Brain microvascular endothelial cell (primary cell): ENCODE data around the gene GMDS.

Source experiments
- DNase-seq: peaks from one replicate; pipeline ENCODE4 v3.0.0-alpha.2; 2020
- H3K27ac ChIP-seq: fragments of 250-450 bp; sonication (Bioruptor Pico); 2 replicates; pipeline ENCODE4 v1.5.1; 2020; ENCODE audit warnings: mild to moderate bottlenecking, moderate library complexity
- H3K27me3 ChIP-seq: fragments of 250-450 bp; sonication (Bioruptor Pico); replicated peaks from 2 replicates; pipeline ENCODE4 v1.5.1; 2020; ENCODE audit warnings: mild to moderate bottlenecking
- H3K36me3 ChIP-seq: fragments of 250-450 bp; sonication (Bioruptor Pico); replicated peaks from 2 replicates; pipeline ENCODE4 v1.5.1; 2020; ENCODE audit warnings: mild to moderate bottlenecking
- H3K4me3 ChIP-seq: 2 replicates; pipeline ENCODE4 v1.5.1; 2011; ENCODE audit warnings: low read depth, mild to moderate bottlenecking, control low read depth, low read length, moderate library complexity
- in situ Hi-C: cut with HindIII; loops from 2 replicates; pipeline ENCODE4 v1.10.0; 2017; ENCODE audit warnings: low sequenced_read_pairs, low pct_ligation_motif_present
- TF ChIP-seq, protein P1 (sequence below): IDR thresholded peaks from 2 replicates; pipeline ENCODE4 v1.5.1; 2011; ENCODE audit warnings: low read depth, mild to moderate bottlenecking, moderate library complexity, low read length, control low read depth, inconsistent platforms; ENCODE audit errors: missing control alignments

Gene GMDS

DNA sequence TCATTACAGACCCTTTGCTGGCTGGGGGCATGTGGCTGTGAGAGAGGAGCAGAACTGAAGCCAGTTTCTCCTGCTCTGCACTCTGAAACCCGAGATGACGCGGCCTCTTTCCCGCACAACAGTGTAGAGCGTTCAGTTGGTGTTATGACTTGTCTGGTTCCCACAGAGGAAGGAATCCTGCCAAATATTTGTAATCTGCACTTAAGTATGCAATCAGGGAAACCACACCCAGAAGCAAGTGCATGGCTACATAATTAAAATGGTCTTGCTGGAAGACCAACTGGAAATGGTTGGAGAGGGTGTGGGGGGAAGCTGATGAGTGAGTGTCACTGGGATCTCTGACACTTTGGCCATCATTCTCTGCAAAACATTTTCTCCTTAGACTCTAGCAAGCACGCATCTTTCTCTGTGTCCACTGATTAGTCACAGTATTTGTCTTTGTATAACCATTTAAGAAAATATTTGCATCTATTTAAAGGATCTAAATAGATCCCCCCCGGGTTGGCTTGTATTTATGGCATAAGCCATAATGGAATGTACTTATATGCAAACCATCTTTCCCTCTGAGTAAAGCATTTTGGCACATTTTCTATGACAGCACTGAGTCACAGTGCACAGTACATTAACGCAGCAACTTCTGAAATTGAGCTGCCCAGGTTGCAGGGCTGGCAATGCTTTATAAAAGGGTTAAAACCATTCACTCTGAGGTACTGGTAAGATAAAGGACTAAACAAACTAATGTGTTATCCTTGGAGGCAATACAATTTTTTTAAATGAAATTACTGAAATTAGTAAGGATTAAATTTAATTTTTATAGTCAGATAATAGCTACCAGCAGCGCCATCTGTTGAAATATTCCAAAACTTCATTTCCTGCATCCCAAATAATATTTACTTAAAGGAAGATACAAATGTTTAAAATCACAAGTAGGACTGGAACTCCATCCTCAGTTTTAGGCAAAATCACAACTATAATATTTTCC, 559.0 kb downstream of the GMDS start:
- DNase-seq, result peak; percentile 93
- H3K27me3 ChIP-seq, result no peaks in the 10 kb centered on the region
- H3K4me3 ChIP-seq, result no peak overlapping the region
- H3K27ac ChIP-seq, result peak overlapping the region; percentile 81
- H3K36me3 ChIP-seq, result no peaks in the 10 kb centered on the region
- TF ChIP-seq, protein P1, sequence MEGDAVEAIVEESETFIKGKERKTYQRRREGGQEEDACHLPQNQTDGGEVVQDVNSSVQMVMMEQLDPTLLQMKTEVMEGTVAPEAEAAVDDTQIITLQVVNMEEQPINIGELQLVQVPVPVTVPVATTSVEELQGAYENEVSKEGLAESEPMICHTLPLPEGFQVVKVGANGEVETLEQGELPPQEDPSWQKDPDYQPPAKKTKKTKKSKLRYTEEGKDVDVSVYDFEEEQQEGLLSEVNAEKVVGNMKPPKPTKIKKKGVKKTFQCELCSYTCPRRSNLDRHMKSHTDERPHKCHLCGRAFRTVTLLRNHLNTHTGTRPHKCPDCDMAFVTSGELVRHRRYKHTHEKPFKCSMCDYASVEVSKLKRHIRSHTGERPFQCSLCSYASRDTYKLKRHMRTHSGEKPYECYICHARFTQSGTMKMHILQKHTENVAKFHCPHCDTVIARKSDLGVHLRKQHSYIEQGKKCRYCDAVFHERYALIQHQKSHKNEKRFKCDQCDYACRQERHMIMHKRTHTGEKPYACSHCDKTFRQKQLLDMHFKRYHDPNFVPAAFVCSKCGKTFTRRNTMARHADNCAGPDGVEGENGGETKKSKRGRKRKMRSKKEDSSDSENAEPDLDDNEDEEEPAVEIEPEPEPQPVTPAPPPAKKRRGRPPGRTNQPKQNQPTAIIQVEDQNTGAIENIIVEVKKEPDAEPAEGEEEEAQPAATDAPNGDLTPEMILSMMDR, result peak; percentile 17
- in situ Hi-C loops, result no loop called here

DNA sequence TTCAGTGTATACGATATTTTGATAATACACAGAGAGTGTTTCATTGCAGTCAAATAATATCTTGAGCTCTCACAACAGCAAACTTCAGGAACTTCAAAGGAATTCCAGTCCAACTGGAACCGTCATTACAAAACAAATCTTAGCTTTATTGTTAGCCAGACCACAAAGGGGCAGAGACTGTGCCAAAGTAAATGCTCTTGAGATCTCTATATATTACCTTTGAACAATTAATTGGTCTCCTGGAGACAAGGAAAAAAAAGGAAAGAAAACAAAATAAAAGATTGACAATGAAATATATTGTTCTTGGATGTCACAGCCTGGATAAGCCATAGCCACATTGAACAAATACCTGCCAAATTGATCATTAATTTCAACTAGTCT, 565.7 kb downstream of the GMDS start:
- Histone ChIP-seq H3K4me3 (no peak overlapping the region), H3K27me3 (no peaks in the 10 kb centered on the region), H3K36me3 (no peaks in the 10 kb centered on the region), H3K27ac (no peak overlapping the region)
- DNase-seq, result no peak
- TF ChIP-seq, protein P1, result no peak
- in situ Hi-C loops, result no loop called here

DNA sequence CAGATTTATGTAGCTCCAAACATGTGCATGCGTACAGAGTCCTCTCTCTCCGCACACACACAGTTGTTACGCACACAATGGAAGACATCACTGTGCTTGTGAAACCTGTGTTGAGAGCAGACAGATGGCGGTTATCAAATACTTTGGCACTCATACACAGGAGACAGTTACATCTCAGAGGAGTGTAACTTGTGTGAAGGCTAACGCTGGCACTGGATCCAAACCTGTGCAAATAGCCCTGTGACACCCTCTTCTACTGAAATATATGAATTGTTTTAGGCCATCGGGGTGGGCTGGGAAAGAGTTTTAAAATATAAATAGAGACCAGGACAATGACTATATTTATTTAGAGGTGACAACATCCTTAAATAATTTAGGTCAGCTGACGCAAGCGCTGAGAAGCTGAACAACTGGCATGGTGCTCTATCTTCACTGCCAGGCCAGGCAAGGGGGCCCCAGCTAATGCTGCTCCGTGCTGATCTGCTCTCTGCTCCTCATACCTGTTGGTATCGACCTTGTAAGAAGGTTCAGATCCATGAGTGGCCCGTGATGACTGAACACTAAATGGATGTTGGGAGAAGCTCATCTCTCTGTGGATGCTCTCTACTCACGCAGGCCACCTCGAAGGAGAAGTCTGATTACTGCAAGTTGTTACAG, 566.2 kb downstream of the GMDS start:
- in situ Hi-C loops, result no loop called here
- no peaks in the 10 kb centered on the region for H3K27me3 ChIP-seq
- H3K4me3 ChIP-seq, result no peak overlapping the region
- DNase-seq, result no peak
- no peak overlapping the region for H3K27ac ChIP-seq
- H3K36me3 ChIP-seq, result no peaks in the 10 kb centered on the region
- TF ChIP-seq, protein P1, result no peak

DNA sequence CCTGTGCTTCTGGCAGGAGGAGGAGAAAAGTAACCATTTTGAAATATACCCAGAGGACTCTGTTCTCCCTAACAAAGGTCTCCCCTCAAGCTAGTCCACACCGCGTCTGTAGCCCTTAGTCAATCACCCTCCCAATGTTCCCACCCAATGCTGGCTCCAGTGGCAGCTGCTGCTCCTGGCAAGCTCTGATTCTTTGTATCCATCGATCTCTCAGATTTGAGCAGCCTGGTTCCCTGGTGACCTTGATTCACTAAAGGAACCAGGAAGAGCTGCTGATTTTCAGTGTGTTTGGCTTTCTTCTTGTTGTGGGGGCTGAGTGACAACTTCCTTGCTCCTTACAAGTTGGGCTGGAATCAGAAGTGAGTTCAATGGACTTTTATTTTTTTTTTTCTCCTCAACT, 567.2 kb downstream of the GMDS start:
- H3K4me3 ChIP-seq, result no peak overlapping the region
- TF ChIP-seq, protein P1, result no peak
- in situ Hi-C loops, result no loop called here
- H3K27me3 ChIP-seq, result no peaks in the 10 kb centered on the region
- no peaks in the 10 kb centered on the region for H3K36me3 ChIP-seq
- no peak for DNase-seq
- no peak overlapping the region for H3K27ac ChIP-seq

DNA sequence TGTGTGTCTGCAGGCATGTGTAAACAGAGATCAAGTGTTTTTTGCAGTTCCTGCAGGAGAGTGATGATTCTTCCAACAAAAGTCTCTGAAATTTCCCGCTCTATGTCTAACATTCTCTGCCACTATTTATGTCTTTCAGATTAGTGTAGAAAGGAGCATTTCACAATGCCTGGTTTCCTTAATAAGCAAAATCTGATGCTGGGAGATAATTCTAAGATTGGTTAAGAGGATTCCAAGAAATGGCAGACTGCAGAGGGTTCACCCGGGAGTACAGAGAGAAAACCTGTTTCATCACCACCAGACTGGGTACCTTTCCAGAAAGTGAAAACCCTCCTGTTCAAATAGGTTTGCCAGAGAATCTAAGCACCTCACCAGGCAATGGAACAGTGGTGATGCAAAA, 573.0 kb downstream of the GMDS start:
- Histone ChIP-seq H3K27ac (no peak overlapping the region), H3K4me3 (no peak overlapping the region), H3K36me3 (no peaks in the 10 kb centered on the region), H3K27me3 (no peaks in the 10 kb centered on the region)
- in situ Hi-C loops, result no loop called here
- DNase-seq, result no peak
- TF ChIP-seq, protein P1, result no peak
